Endothelial cell of umbilical vein (primary cell): ENCODE data around the gene C15orf40. TPM values are rescaled to one million over a fixed set of nuclear protein-coding genes. Genes with fewer than 3 reads are reported as not detected.

Source experiments
- polyA plus RNA-seq, 4 experiments: library from polyadenylated mRNA; depleted of rRNA in 3 of 4; stranded (reverse) in 3 of 4; unstranded in 1 of 4; fragments of >200 nt; gene quantifications; 2 replicates each; pipeline versions ENCODE4 v1.2.1 to v1.2.3, GENCODE V29; 2011 to 2012; ENCODE audit warnings: missing spikeins in 1 of 4
- total RNA-seq: library from RNA; stranded (reverse); gene quantifications from 2 replicates; pipeline ENCODE4 v1.2.3, GENCODE V29; 2021

The C15orf40 gene
- total and polyA plus RNA-seq, 2 donors (not counting 3 experiments of a cell fraction or from before 2014, with no cell fraction given): 15.4 to 27.9 TPM

Other genes with a start within 250 kb of the C15orf40 start
- not detected in 2 replicates for gene FSD2, start 205.6 kb downstream of the C15orf40 start, total RNA-seq
- not detected in 2 replicates for gene FSD2, start 205.6 kb downstream of the C15orf40 start, polyA plus RNA-seq
- gene WHAMM, start 202.0 kb downstream of the C15orf40 start, total RNA-seq: 7.7 and 9.4 TPM in 2 replicates
- gene WHAMM, start 202.0 kb downstream of the C15orf40 start, polyA plus RNA-seq: 4.1 and 4.3 TPM in 2 replicates
- gene HOMER2, start 58.9 kb downstream of the C15orf40 start, total RNA-seq: 0.60 and 0.97 TPM in 2 replicates
- 0.40 and 0.68 TPM in 2 replicates for gene HOMER2, start 58.9 kb downstream of the C15orf40 start, polyA plus RNA-seq
- gene RAMAC, start 25.4 kb downstream of the C15orf40 start, total RNA-seq: 14.1 and 15.2 TPM in 2 replicates
- 8.8 and 12.5 TPM in 2 replicates for gene RAMAC, start 25.4 kb downstream of the C15orf40 start, polyA plus RNA-seq
- gene BTBD1, start 55.6 kb upstream of the C15orf40 start, total RNA-seq: 56.9 and 58.0 TPM in 2 replicates
- 28.0 and 30.8 TPM in 2 replicates for gene BTBD1, start 55.6 kb upstream of the C15orf40 start, polyA plus RNA-seq
- 26.5 and 26.8 TPM in 2 replicates for gene TM6SF1, start 96.0 kb upstream of the C15orf40 start, total RNA-seq
- 33.0 and 38.0 TPM in 2 replicates for gene TM6SF1, start 96.0 kb upstream of the C15orf40 start, polyA plus RNA-seq
- 155 and 156 TPM in 2 replicates for gene HDGFL3, start 196.2 kb upstream of the C15orf40 start, total RNA-seq
- gene HDGFL3, start 196.2 kb upstream of the C15orf40 start, polyA plus RNA-seq: 10.9 and 20.2 TPM in 2 replicates